Trophoblast cell (in vitro differentiated cells and primary cell): ENCODE measurements around the gene MYH15.

Source experiments
- DNase-seq, 2 donors: peaks; one replicate each; pipeline ENCODE4 v3.0.0-alpha.2; 2016
- H2AFZ ChIP-seq: 2 replicates; pipeline ENCODE4 v1.6.1; 2013; ENCODE audit warnings: low read length, moderate library complexity, mild to moderate bottlenecking; ENCODE audit not compliant: insufficient read depth, poor library complexity
- H2AK5ac ChIP-seq: 2 replicates; pipeline ENCODE4 v1.6.1; 2013; ENCODE audit warnings: mild to moderate bottlenecking, low read length
- H2BK120ac ChIP-seq: 2 replicates; pipeline ENCODE4 v1.6.1; 2013; ENCODE audit warnings: low read length, mild to moderate bottlenecking, moderate library complexity; ENCODE audit not compliant: insufficient read depth, poor library complexity
- H2BK12ac ChIP-seq: 2 replicates; pipeline ENCODE4 v1.6.1; 2013; ENCODE audit warnings: mild to moderate bottlenecking, low read length, moderate library complexity
- H2BK5ac ChIP-seq: 2 replicates; pipeline ENCODE4 v1.6.1; 2013; ENCODE audit warnings: low read length, low read depth, moderate library complexity, mild to moderate bottlenecking; ENCODE audit not compliant: poor library complexity
- H3K14ac ChIP-seq: 2 replicates; pipeline ENCODE4 v1.6.1; 2013; ENCODE audit warnings: mild to moderate bottlenecking, low read length
- H3K18ac ChIP-seq: 2 replicates; pipeline ENCODE4 v1.6.1; 2013; ENCODE audit warnings: mild to moderate bottlenecking, low read length
- H3K23ac ChIP-seq: 2 replicates; pipeline ENCODE4 v1.6.1; 2013; ENCODE audit warnings: low read length
- H3K27ac ChIP-seq: 2 replicates; pipeline ENCODE4 v1.5.1; 2013; ENCODE audit warnings: low read depth, mild to moderate bottlenecking, inconsistent platforms, low read length, moderate library complexity
- H3K27me3 ChIP-seq: 2 replicates; pipeline ENCODE4 v1.6.1; 2013; ENCODE audit warnings: inconsistent platforms, mild to moderate bottlenecking, low read length, moderate library complexity; ENCODE audit not compliant: insufficient read depth
- H3K36me3 ChIP-seq, 2 experiments: 1 replicate in 1 of 2; 2 replicates in 1 of 2; pipeline ENCODE4 v1.6.1; 2013; ENCODE audit warnings: low read length in 2 of 2, mild to moderate bottlenecking in 2 of 2, moderate library complexity in 1 of 2; ENCODE audit not compliant: insufficient read depth in 2 of 2, control insufficient read depth in 1 of 2
- H3K4ac ChIP-seq: 2 replicates; pipeline ENCODE4 v1.6.1; 2013; ENCODE audit warnings: low read depth, mild to moderate bottlenecking, low read length, moderate library complexity
- H3K4me1 ChIP-seq, 2 experiments: 1 replicate in 1 of 2; 2 replicates in 1 of 2; pipeline ENCODE4 v1.6.1; 2013; ENCODE audit warnings: low read length in 2 of 2, mild to moderate bottlenecking in 2 of 2, moderate library complexity in 1 of 2; ENCODE audit not compliant: insufficient read depth in 2 of 2, control insufficient read depth in 1 of 2
- H3K4me2 ChIP-seq: 2 replicates; pipeline ENCODE4 v1.6.1; 2013; ENCODE audit warnings: inconsistent platforms, mild to moderate bottlenecking, low read length, moderate library complexity
- H3K4me3 ChIP-seq: 2 replicates; pipeline ENCODE4 v1.5.1; 2013; ENCODE audit warnings: mild to moderate bottlenecking, low read depth, low read length, inconsistent platforms
- H3K79me1 ChIP-seq: one replicate; pipeline ENCODE4 v1.6.1; 2013; ENCODE audit warnings: low read length
- H3K79me2 ChIP-seq: 2 replicates; pipeline ENCODE4 v1.6.1; 2013; ENCODE audit warnings: low read length, mild to moderate bottlenecking; ENCODE audit not compliant: control insufficient read depth, insufficient read depth, poor library complexity
- H3K9ac ChIP-seq: 2 replicates; pipeline ENCODE4 v1.6.1; 2013; ENCODE audit warnings: mild to moderate bottlenecking, low read length
- H3K9me3 ChIP-seq: 2 replicates; pipeline ENCODE4 v1.6.1; 2013; ENCODE audit warnings: low read depth, mild to moderate bottlenecking, control low read depth, inconsistent platforms, low read length; ENCODE audit not compliant: insufficient read depth
- H4K12ac ChIP-seq: 2 replicates; pipeline ENCODE4 v1.6.1; 2013; ENCODE audit warnings: low read depth, mild to moderate bottlenecking, low read length, moderate library complexity
- H4K8ac ChIP-seq: 2 replicates; pipeline ENCODE4 v1.6.1; 2013; ENCODE audit warnings: low read depth, mild to moderate bottlenecking, low read length, moderate library complexity
- H4K91ac ChIP-seq: one replicate; pipeline ENCODE4 v1.6.1; 2013; ENCODE audit warnings: low read depth, mild to moderate bottlenecking, low read length, moderate library complexity
- WGBS: extraction: QIAGEN DNeasy Blood & Tissue Kit; methylation state at CpG from one replicate; pipeline ENCODE4 v1.1.7; 2013; ENCODE audit warnings: missing lambda C conversion rate; ENCODE audit not compliant: insufficient read length, insufficient coverage; ENCODE audit errors: extremely low coverage; 5-methylcytosine and 5-hydroxymethylcytosine counted together

Gene MYH15

DNA sequence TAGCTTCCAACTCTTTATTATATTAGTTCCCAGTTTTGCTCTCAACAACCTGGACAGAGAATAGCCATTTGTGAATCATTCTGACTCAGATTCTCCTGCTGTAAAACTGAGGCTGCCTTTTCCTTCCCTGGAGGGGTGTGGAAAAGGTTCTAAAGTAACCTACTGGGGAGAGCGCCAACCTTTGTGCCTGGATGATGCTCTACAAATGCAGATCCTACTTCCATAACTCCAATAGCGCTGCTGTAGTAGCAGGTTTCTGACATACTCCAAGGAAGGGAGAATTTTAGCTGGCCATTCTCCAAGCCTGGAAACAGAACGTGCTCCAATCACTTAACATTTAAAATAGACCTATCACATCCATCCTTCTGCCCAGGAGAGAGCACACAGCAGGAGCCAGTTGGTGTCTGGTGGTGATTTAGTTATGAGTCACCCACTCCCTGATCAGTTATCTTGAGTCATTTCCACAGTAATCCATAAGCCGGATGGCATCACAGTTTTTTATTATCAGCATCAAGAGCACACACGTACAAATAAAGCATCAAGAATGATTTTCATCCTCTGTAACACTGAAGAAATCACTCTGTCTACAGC is 38.3 kb downstream of the MYH15 start:
- Histone ChIP-seq H2AFZ (peak overlapping the region; percentile 67), H3K14ac (peak overlapping the region; percentile 29), H3K36me3 (no peaks in the 10 kb centered on the region), H3K18ac (no peak overlapping the region), H4K91ac (peak overlapping the region; percentile 38), H2AK5ac (peak overlapping the region; percentile 82), H3K27me3 (no peaks in the 10 kb centered on the region), H2BK120ac (no peak overlapping the region), H4K8ac (no peak overlapping the region), H3K27ac (peak overlapping the region; percentile 50), H3K4ac (no peak overlapping the region), H3K4me1 (peaks cover 12 to 15% of the 10 kb centered on the region in 2 experiments), H3K9ac (no peak overlapping the region), H2BK5ac (no peak overlapping the region), H3K79me2 (peaks cover 2% of the 10 kb centered on the region), H2BK12ac (peak overlapping the region; percentile 87), H3K4me3 (no peak overlapping the region), H3K79me1 (peaks cover 9% of the 10 kb centered on the region), H3K9me3 (no peaks in the 10 kb centered on the region), H3K23ac (no peak overlapping the region), H4K12ac (no peak overlapping the region), H3K4me2 (no peak overlapping the region)
- no CpG with 5 or more reads among the region's 5 CpGs for WGBS
- peak in 1 of 2 donors; percentile 24 for DNase-seq

DNA sequence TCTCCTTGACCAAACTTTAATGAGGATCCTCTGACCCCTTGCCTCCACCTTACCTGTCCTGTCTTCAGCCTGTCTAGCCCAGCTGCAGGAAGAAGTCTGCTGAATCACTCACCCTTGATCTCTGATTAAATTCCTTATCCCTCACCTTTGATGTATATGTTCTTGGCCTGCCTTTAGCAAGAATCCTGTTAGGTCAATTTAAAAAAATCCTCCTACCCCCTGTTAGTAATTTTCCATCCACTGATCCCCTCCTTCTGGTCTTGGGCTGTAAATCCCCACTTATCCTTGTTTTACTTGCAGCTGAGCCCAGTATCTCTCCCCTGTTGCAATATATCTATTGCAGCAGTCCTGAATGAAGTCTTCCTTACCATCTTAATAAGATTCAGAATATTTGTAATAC is 39.0 kb downstream of the MYH15 start:
- H2BK5ac ChIP-seq = no peak overlapping the region
- H3K18ac ChIP-seq = no peak overlapping the region
- peaks cover 9% of the 10 kb centered on the region for H3K79me1 ChIP-seq
- no peak overlapping the region for H3K4me2 ChIP-seq
- no peaks in the 10 kb centered on the region for H3K27me3 ChIP-seq
- peak overlapping the region; percentile 20 for H3K14ac ChIP-seq
- no peak overlapping the region for H3K4ac ChIP-seq
- H4K8ac ChIP-seq = peak overlapping the region; percentile 35
- peak overlapping the region; percentile 69 for H2BK120ac ChIP-seq
- peaks cover 2% of the 10 kb centered on the region for H3K79me2 ChIP-seq
- H2AFZ ChIP-seq = peak overlapping the region; percentile 45
- no peak overlapping the region for H3K23ac ChIP-seq
- no peak overlapping the region for H4K91ac ChIP-seq
- DNase-seq = peak in 1 of 2 donors; percentile 49
- peak overlapping the region; percentile 50 for H3K27ac ChIP-seq
- peaks cover 12 to 15% of the 10 kb centered on the region in 2 experiments for H3K4me1 ChIP-seq
- H2BK12ac ChIP-seq = peak overlapping the region; percentile 43
- H3K9me3 ChIP-seq = no peaks in the 10 kb centered on the region
- H2AK5ac ChIP-seq = no peak overlapping the region
- no peak overlapping the region for H3K9ac ChIP-seq
- no peaks in the 10 kb centered on the region for H3K36me3 ChIP-seq
- no peak overlapping the region for H3K4me3 ChIP-seq
- no peak overlapping the region for H4K12ac ChIP-seq

DNA sequence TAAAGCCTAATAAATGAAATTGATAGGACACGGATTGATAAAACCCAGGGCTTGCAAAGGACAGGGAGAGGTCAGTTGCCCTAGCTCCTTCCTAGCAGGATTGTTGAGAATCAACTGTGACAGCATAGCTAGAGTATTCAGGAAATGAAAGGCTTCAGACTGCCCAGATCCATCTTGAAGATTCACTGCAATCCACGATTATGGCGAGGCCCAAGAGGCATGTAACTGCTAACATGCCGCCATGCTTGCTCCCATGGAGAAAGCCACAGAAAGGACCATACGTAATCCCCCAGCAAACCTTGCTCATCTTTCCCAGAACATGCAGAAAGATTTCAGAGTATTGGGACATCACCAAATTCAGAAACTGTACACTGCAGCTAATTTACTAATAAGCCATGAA is 41.3 kb downstream of the MYH15 start:
- H3K27ac ChIP-seq = no peak overlapping the region
- H2AK5ac ChIP-seq = no peak overlapping the region
- no peak overlapping the region for H3K4me2 ChIP-seq
- H3K23ac ChIP-seq = no peak overlapping the region
- H3K36me3 ChIP-seq = no peaks in the 10 kb centered on the region
- no peak overlapping the region for H2AFZ ChIP-seq
- peaks cover 2% of the 10 kb centered on the region for H3K79me2 ChIP-seq
- H3K4me1 ChIP-seq = peaks cover 12 to 14% of the 10 kb centered on the region in 2 experiments
- no peak overlapping the region for H2BK5ac ChIP-seq
- peaks cover 7% of the 10 kb centered on the region for H3K79me1 ChIP-seq
- no peak overlapping the region for H3K18ac ChIP-seq
- H4K8ac ChIP-seq = no peak overlapping the region
- no peak overlapping the region for H4K12ac ChIP-seq
- H3K27me3 ChIP-seq = no peaks in the 10 kb centered on the region
- peak; percentile 80 to 87 for DNase-seq
- H3K4ac ChIP-seq = no peak overlapping the region
- no CpG with 5 or more reads among the region's 5 CpGs for WGBS
- H2BK12ac ChIP-seq = no peak overlapping the region
- no peak overlapping the region for H2BK120ac ChIP-seq
- H3K14ac ChIP-seq = no peak overlapping the region
- H3K4me3 ChIP-seq = no peak overlapping the region
- H3K9ac ChIP-seq = no peak overlapping the region
- H4K91ac ChIP-seq = no peak overlapping the region
- H3K9me3 ChIP-seq = no peaks in the 10 kb centered on the region

DNA sequence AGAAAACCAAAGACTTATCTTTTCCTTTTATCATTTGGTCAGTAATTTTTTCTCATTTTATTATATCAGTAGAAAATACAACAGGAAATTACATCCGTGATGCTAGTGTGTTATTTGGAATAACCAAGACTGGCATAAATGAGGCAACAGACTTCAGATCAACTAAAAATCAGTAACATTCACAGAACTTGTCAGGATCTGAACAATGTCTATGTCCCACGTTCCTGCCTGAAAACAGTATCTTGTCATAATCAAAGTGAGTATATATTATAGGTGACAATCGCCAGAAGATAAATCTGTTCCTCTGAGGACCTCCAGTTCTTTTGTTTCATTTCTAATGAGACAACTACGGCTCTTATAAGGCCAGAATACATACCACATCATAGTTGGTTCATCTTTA is 41.8 kb downstream of the MYH15 start:
- Histone ChIP-seq H2BK120ac (no peak overlapping the region), H3K23ac (no peak overlapping the region), H3K4me2 (no peak overlapping the region), H3K14ac (no peak overlapping the region), H3K27ac (no peak overlapping the region), H3K36me3 (no peaks in the 10 kb centered on the region), H2BK5ac (no peak overlapping the region), H3K79me2 (peaks cover 2% of the 10 kb centered on the region), H3K4ac (no peak overlapping the region), H4K91ac (no peak overlapping the region), H3K27me3 (no peaks in the 10 kb centered on the region), H3K9ac (no peak overlapping the region), H4K8ac (no peak overlapping the region), H2BK12ac (no peak overlapping the region), H4K12ac (no peak overlapping the region), H3K9me3 (no peaks in the 10 kb centered on the region), H2AFZ (no peak overlapping the region), H3K18ac (no peak overlapping the region), H3K79me1 (peaks cover 7% of the 10 kb centered on the region), H3K4me3 (no peak overlapping the region), H3K4me1 (peaks cover 12 to 14% of the 10 kb centered on the region in 2 experiments), H2AK5ac (no peak overlapping the region)
- WGBS = no CpG with 5 or more reads among the region's 4 CpGs
- DNase-seq = no peak
